H9 (cell line): ENCODE results near the gene MON2. TPM values are rescaled to one million over a fixed set of nuclear protein-coding genes. Genes with fewer than 3 reads are reported as not detected.

Experiments used
- DNase-seq: peaks from one replicate; pipeline ENCODE4 v3.0.0-alpha.2; 2017
- H2AFZ ChIP-seq: one replicate; pipeline ENCODE4 v1.6.1; 2013; ENCODE audit warnings: mild to moderate bottlenecking, low read length, control low read depth, moderate library complexity
- H2AK5ac ChIP-seq: 2 replicates; pipeline ENCODE4 v1.6.1; 2013; ENCODE audit warnings: low read length, control low read depth, mixed read lengths; ENCODE audit not compliant: insufficient read length
- H2BK120ac ChIP-seq: one replicate; pipeline ENCODE4 v1.6.1; 2013; ENCODE audit warnings: low read depth, mild to moderate bottlenecking, low read length, control low read depth, inconsistent platforms; ENCODE audit not compliant: poor library complexity, severe bottlenecking
- H2BK12ac ChIP-seq: 2 replicates; pipeline ENCODE4 v1.6.1; 2013; ENCODE audit warnings: low read length, control low read depth, mixed read lengths, low read depth; ENCODE audit not compliant: insufficient read length
- H2BK15ac ChIP-seq: 2 replicates; pipeline ENCODE4 v1.6.1; 2013; ENCODE audit warnings: low read depth, low read length, control low read depth
- H2BK20ac ChIP-seq: one replicate; pipeline ENCODE4 v1.6.1; 2013; ENCODE audit warnings: low read depth, mild to moderate bottlenecking, low read length, control low read depth, inconsistent platforms; ENCODE audit not compliant: poor library complexity, severe bottlenecking
- H2BK5ac ChIP-seq: 2 replicates; pipeline ENCODE4 v1.6.1; 2013; ENCODE audit warnings: low read length, control low read depth, mixed read lengths; ENCODE audit not compliant: insufficient read length
- H3K14ac ChIP-seq: 2 replicates; pipeline ENCODE4 v1.6.1; 2013; ENCODE audit warnings: low read length, control low read depth; ENCODE audit not compliant: insufficient read depth
- H3K18ac ChIP-seq: 2 replicates; pipeline ENCODE4 v1.6.1; 2013; ENCODE audit warnings: low read depth, mild to moderate bottlenecking, mixed read lengths, low read length, control low read depth; ENCODE audit not compliant: insufficient read length
- H3K23ac ChIP-seq: 2 replicates; pipeline ENCODE4 v1.6.1; 2013; ENCODE audit warnings: low read length, control low read depth, mixed read lengths, low read depth; ENCODE audit not compliant: insufficient read length
- H3K23me2 ChIP-seq: 2 replicates; pipeline ENCODE4 v1.6.1; 2013; ENCODE audit warnings: low read depth, mild to moderate bottlenecking, mixed read lengths, low read length, control low read depth; ENCODE audit not compliant: insufficient read length, poor library complexity, severe bottlenecking
- H3K27ac ChIP-seq: 2 replicates; pipeline ENCODE4 v1.5.1; 2013; ENCODE audit warnings: low read length, control low read depth, mixed read lengths, low read depth; ENCODE audit not compliant: insufficient read length
- H3K27me3 ChIP-seq: 2 replicates; pipeline ENCODE4 v1.6.1; 2013; ENCODE audit warnings: low read length, control low read depth, inconsistent platforms; ENCODE audit not compliant: insufficient read depth
- H3K4ac ChIP-seq: 2 replicates; pipeline ENCODE4 v1.6.1; 2013; ENCODE audit warnings: low read depth, mild to moderate bottlenecking, control low read depth, inconsistent platforms, low read length, moderate library complexity
- H3K4me1 ChIP-seq: 2 replicates; pipeline ENCODE4 v1.6.1; 2013; ENCODE audit warnings: low read length, control low read depth, inconsistent platforms; ENCODE audit not compliant: insufficient read depth
- H3K4me2 ChIP-seq: 2 replicates; pipeline ENCODE4 v1.6.1; 2013; ENCODE audit warnings: low read length, control low read depth, mixed read lengths; ENCODE audit not compliant: insufficient read length, insufficient read depth
- H3K56ac ChIP-seq: 2 replicates; pipeline ENCODE4 v1.6.1; 2013; ENCODE audit warnings: low read depth, mild to moderate bottlenecking, mixed read lengths, low read length, control low read depth; ENCODE audit not compliant: insufficient read length
- H3K79me1 ChIP-seq: 2 replicates; pipeline ENCODE4 v1.6.1; 2013; ENCODE audit warnings: low read depth, mild to moderate bottlenecking, moderate library complexity, low read length, control low read depth, inconsistent platforms; ENCODE audit not compliant: insufficient read depth, poor library complexity, severe bottlenecking
- H3K79me2 ChIP-seq: 2 replicates; pipeline ENCODE4 v1.6.1; 2013; ENCODE audit warnings: low read length, control low read depth, inconsistent platforms; ENCODE audit not compliant: insufficient read depth
- H3K9ac ChIP-seq: 2 replicates; pipeline ENCODE4 v1.6.1; 2013; ENCODE audit warnings: low read length, control low read depth, mixed read lengths; ENCODE audit not compliant: insufficient read length; ENCODE audit errors: extremely low read depth
- H3K9me3 ChIP-seq: one replicate; pipeline ENCODE4 v1.6.1; 2013; ENCODE audit warnings: low read depth, low read length, inconsistent platforms; ENCODE audit not compliant: control insufficient read depth
- H3T11ph ChIP-seq: one replicate; pipeline ENCODE4 v1.6.1; 2013; ENCODE audit warnings: mild to moderate bottlenecking, low read length, control low read depth, inconsistent platforms
- H4K20me1 ChIP-seq: one replicate; pipeline ENCODE4 v1.6.1; 2013; ENCODE audit not compliant: control insufficient read depth, insufficient read length, insufficient read depth
- H4K5ac ChIP-seq: 2 replicates; pipeline ENCODE4 v1.6.1; 2013; ENCODE audit warnings: low read depth, mild to moderate bottlenecking, mixed read lengths, low read length, control low read depth; ENCODE audit not compliant: insufficient read length
- H4K8ac ChIP-seq: replicated peaks from 2 replicates; pipeline ENCODE4 v1.6.1; 2013; ENCODE audit warnings: low read length, control low read depth, mixed read lengths, low read depth; ENCODE audit not compliant: insufficient read length
- H4K91ac ChIP-seq: 2 replicates; pipeline ENCODE4 v1.6.1; 2013; ENCODE audit warnings: low read depth, mild to moderate bottlenecking, moderate library complexity, mixed read lengths, low read length, control low read depth; ENCODE audit not compliant: insufficient read length
- H3K27ac Mint-ChIP-seq, 3 experiments: 2 replicates in 2 of 3; 3 replicates in 1 of 3; pipeline ENCODE4 v1.8.0; 2020 to 2021; ENCODE audit warnings: mixed read lengths in 3 of 3, mild to moderate bottlenecking in 1 of 3, moderate library complexity in 1 of 3
- H3K27me3 Mint-ChIP-seq: 2 replicates; pipeline ENCODE4 v1.8.0; 2021; ENCODE audit warnings: low read depth, mild to moderate bottlenecking, moderate library complexity, mixed read lengths
- H3K36me3 Mint-ChIP-seq, 3 experiments: 2 replicates in 2 of 3; 3 replicates in 1 of 3; pipeline ENCODE4 v1.8.0; 2020 to 2021; ENCODE audit warnings: low read depth in 3 of 3, mixed read lengths in 3 of 3; ENCODE audit not compliant: insufficient read depth in 1 of 3
- H3K4me1 Mint-ChIP-seq, 2 experiments: 2 replicates each; pipeline ENCODE4 v1.8.0; 2020; ENCODE audit warnings: mixed read lengths in 2 of 2
- H3K4me3 Mint-ChIP-seq, 2 experiments: 2 replicates in 1 of 2; 3 replicates in 1 of 2; pipeline ENCODE4 v1.8.0; 2020 to 2021; ENCODE audit warnings: mild to moderate bottlenecking in 2 of 2, mixed read lengths in 2 of 2, moderate library complexity in 1 of 2
- H3K9me3 Mint-ChIP-seq, 2 experiments: 2 replicates in 1 of 2; 3 replicates in 1 of 2; pipeline ENCODE4 v1.8.0; 2020; ENCODE audit warnings: mild to moderate bottlenecking in 2 of 2, mixed read lengths in 2 of 2, moderate library complexity in 1 of 2
- WGBS: extraction: QIAGEN DNeasy Blood & Tissue Kit; methylation state at CpG from one replicate; pipeline ENCODE4 v1.1.7; 2013; ENCODE audit warnings: missing lambda C conversion rate, low lambda C conversion rate, mixed read lengths; ENCODE audit not compliant: insufficient read length; ENCODE audit errors: extremely low coverage; 5-methylcytosine and 5-hydroxymethylcytosine counted together
- total RNA-seq: library from RNA; stranded (reverse); gene quantifications from 2 replicates; pipeline ENCODE4 v1.2.1, GENCODE V29; 2021
- TF ChIP-seq, protein P1 (sequence below): fragments of 200-600 bp; sonication (generic); conservative IDR thresholded peaks from 3 replicates; pipeline ENCODE4 v1.8.0; 2021; ENCODE audit warnings: antibody characterized with exemption, mild to moderate bottlenecking

The MON2 gene
- total RNA-seq, 1 experiment from 2014 or later, result 21.9 TPM

DNA sequence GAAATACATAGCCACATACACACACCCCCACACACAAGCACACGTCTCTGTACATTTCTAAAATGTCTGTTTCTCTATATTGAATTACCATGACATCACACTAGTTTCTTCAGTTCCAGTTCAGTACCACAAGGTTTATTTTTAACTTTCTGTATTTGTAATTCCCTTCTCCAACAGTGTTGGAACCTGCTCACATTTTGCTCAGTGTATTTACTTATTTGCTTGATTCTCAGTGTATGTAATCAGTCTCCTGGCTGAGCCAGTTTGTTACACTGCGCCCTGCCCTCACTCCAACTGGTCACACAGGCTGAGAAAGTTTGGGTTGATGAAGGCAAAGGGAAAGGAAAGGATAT, 67.1 kb downstream of the MON2 start:
- Mint-ChIP-seq H3K27me3 (no peaks in the 10 kb centered on the region), H3K36me3 (peaks cover 7 to 32% (median 19%) of the 10 kb centered on the region in 3 experiments; a peak in 5 of 7 replicates), H3K9me3 (no peaks in the 10 kb centered on the region), H3K4me1 (no peaks in the 10 kb centered on the region), H3K27ac (no peak overlapping the region), H3K4me3 (no peak overlapping the region)
- H4K91ac ChIP-seq, result no peak overlapping the region
- H3K56ac ChIP-seq, result no peak overlapping the region
- H2BK5ac ChIP-seq, result no peak overlapping the region
- no CpG with 5 or more reads among the region's 2 CpGs for WGBS
- H3K14ac ChIP-seq, result no peak overlapping the region
- no peak overlapping the region for H2BK15ac ChIP-seq
- no peak overlapping the region for H3K4ac ChIP-seq
- no peak overlapping the region for H3K27ac ChIP-seq
- TF ChIP-seq, protein P1, sequence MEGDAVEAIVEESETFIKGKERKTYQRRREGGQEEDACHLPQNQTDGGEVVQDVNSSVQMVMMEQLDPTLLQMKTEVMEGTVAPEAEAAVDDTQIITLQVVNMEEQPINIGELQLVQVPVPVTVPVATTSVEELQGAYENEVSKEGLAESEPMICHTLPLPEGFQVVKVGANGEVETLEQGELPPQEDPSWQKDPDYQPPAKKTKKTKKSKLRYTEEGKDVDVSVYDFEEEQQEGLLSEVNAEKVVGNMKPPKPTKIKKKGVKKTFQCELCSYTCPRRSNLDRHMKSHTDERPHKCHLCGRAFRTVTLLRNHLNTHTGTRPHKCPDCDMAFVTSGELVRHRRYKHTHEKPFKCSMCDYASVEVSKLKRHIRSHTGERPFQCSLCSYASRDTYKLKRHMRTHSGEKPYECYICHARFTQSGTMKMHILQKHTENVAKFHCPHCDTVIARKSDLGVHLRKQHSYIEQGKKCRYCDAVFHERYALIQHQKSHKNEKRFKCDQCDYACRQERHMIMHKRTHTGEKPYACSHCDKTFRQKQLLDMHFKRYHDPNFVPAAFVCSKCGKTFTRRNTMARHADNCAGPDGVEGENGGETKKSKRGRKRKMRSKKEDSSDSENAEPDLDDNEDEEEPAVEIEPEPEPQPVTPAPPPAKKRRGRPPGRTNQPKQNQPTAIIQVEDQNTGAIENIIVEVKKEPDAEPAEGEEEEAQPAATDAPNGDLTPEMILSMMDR, result no peak
- no peaks in the 10 kb centered on the region for H3K27me3 ChIP-seq
- H3K4me2 ChIP-seq, result no peak overlapping the region
- no peaks in the 10 kb centered on the region for H3K23me2 ChIP-seq
- H4K5ac ChIP-seq, result no peak overlapping the region
- H2BK120ac ChIP-seq, result no peak overlapping the region
- H3T11ph ChIP-seq, result no peak overlapping the region
- H3K79me2 ChIP-seq, result no peaks in the 10 kb centered on the region
- no peaks in the 10 kb centered on the region for H3K4me1 ChIP-seq
- no peak overlapping the region for H4K8ac ChIP-seq
- no peaks in the 10 kb centered on the region for H3K9me3 ChIP-seq
- DNase-seq, result no peak
- no peak overlapping the region for H3K18ac ChIP-seq
- no peaks in the 10 kb centered on the region for H3K79me1 ChIP-seq
- no peaks in the 10 kb centered on the region for H4K20me1 ChIP-seq
- H2BK20ac ChIP-seq, result no peak overlapping the region
- no peak overlapping the region for H2AFZ ChIP-seq
- H2AK5ac ChIP-seq, result no peak overlapping the region
- H3K23ac ChIP-seq, result no peak overlapping the region
- no peak overlapping the region for H3K9ac ChIP-seq
- H2BK12ac ChIP-seq, result no peak overlapping the region
